Effector CD4-positive, alpha-beta T cell (primary cell): ENCODE results near the gene SULT4A1.

ENCODE experiments used
- DNase-seq: peaks from one replicate; pipeline ENCODE4 v3.0.0-alpha.2; 2020

Gene SULT4A1

GRCh38 chr22:43843783-43844530, 18.4 kb downstream of the SULT4A1 start:
- DNase-seq = no peak

GRCh38 chr22:43841742-43842141, 20.6 kb downstream of the SULT4A1 start:
- no peak for DNase-seq

- no peak for DNase-seq
Measured at GRCh38 chr22:43840851-43841250, 21.5 kb downstream of the SULT4A1 start.

- DNase-seq = no peak
Measured at GRCh38 chr22:43840431-43840830, 21.9 kb downstream of the SULT4A1 start.

- DNase-seq = no peak
Measured at GRCh38 chr22:43839781-43840180, 22.5 kb downstream of the SULT4A1 start.

- no peak for DNase-seq
Measured at GRCh38 chr22:43838571-43839307, 23.6 kb downstream of the SULT4A1 start.

- DNase-seq = no peak
Measured at GRCh38 chr22:43838161-43838560, 24.2 kb downstream of the SULT4A1 start.

- no peak for DNase-seq
Measured at GRCh38 chr22:43837666-43838065, 24.6 kb downstream of the SULT4A1 start.

GRCh38 chr22:43835736-43836135, 26.6 kb downstream of the SULT4A1 start:
- no peak for DNase-seq

- no peak for DNase-seq
Measured at GRCh38 chr22:43835166-43835565, 27.1 kb downstream of the SULT4A1 start.

GRCh38 chr22:43833286-43834240, 28.8 kb downstream of the SULT4A1 start:
- no peak for DNase-seq

GRCh38 chr22:43832393-43833265, 29.7 kb downstream of the SULT4A1 start:
- DNase-seq = no peak

GRCh38 chr22:43831561-43832392, 30.5 kb downstream of the SULT4A1 start:
- DNase-seq = no peak

GRCh38 chr22:43830931-43831560, 31.3 kb downstream of the SULT4A1 start:
- no peak for DNase-seq

- no peak for DNase-seq
Measured at GRCh38 chr22:43829904-43830851, 32.1 kb downstream of the SULT4A1 start.

GRCh38 chr22:43828998-43829782, 33.1 kb downstream of the SULT4A1 start:
- DNase-seq = no peak

GRCh38 chr22:43828725-43828997, 33.7 kb downstream of the SULT4A1 start:
- no peak for DNase-seq

- no peak for DNase-seq
Measured at GRCh38 chr22:43827926-43828724, 34.2 kb downstream of the SULT4A1 start.
